Hepatocyte (in vitro differentiated cells): ENCODE measurements around the gene ZC3H7A. TPM values are rescaled to one million over a fixed set of nuclear protein-coding genes. Genes with fewer than 3 reads are reported as not detected.
A peak's percentile ranks its signal among the peaks of the same experiment; 100 is the strongest.

Experiments used
- DNase-seq: peaks from one replicate; pipeline ENCODE4 v3.0.0-alpha.2; 2016; ENCODE audit warnings: low spot score
- H2AFZ ChIP-seq: fragments of 200-600 bp; sonication (generic); 2 replicates; pipeline ENCODE4 v1.6.0; 2016; ENCODE audit warnings: antibody characterized with exemption, mild to moderate bottlenecking
- H3K27ac ChIP-seq: fragments of 200-600 bp; sonication (generic); 2 replicates; pipeline ENCODE4 v1.5.1; 2016; ENCODE audit warnings: mild to moderate bottlenecking
- H3K27me3 ChIP-seq: fragments of 200-600 bp; sonication (generic); 2 replicates; pipeline ENCODE4 v1.6.1; 2016
- H3K36me3 ChIP-seq: fragments of 200-600 bp; sonication (generic); replicated peaks from 2 replicates; pipeline ENCODE4 v1.5.1; 2016; ENCODE audit warnings: low read depth; ENCODE audit not compliant: insufficient read depth
- H3K4me1 ChIP-seq: fragments of 200-600 bp; sonication (generic); 2 replicates; pipeline ENCODE4 v1.5.1; 2016; ENCODE audit warnings: mild to moderate bottlenecking, moderate library complexity; ENCODE audit not compliant: insufficient read depth
- H3K4me2 ChIP-seq: fragments of 200-600 bp; sonication (generic); 2 replicates; pipeline ENCODE4 v1.6.0; 2016
- H3K4me3 ChIP-seq: fragments of 200-600 bp; sonication (generic); 2 replicates; pipeline ENCODE4 v1.5.1; 2016; ENCODE audit warnings: mild to moderate bottlenecking
- H3K79me2 ChIP-seq: fragments of 200-600 bp; sonication (generic); 2 replicates; pipeline ENCODE4 v1.6.0; 2017; ENCODE audit warnings: mild to moderate bottlenecking
- H3K9me2 ChIP-seq: fragments of 200-600 bp; sonication (generic); replicated peaks from 2 replicates; pipeline ENCODE4 v1.6.0; 2017; ENCODE audit warnings: mild to moderate bottlenecking; ENCODE audit not compliant: insufficient read depth
- H3K9me3 ChIP-seq: fragments of 200-600 bp; sonication (generic); 2 replicates; pipeline ENCODE4 v1.5.1; 2016; ENCODE audit warnings: low read depth, mild to moderate bottlenecking
- H4K20me1 ChIP-seq: fragments of 200-600 bp; sonication (generic); 2 replicates; pipeline ENCODE4 v1.6.0; 2016; ENCODE audit warnings: mild to moderate bottlenecking; ENCODE audit not compliant: insufficient read depth, poor library complexity, severe bottlenecking
- EZH2 ChIP-seq: fragments of 200-600 bp; sonication (generic); IDR thresholded peaks from 2 replicates; pipeline ENCODE4 v1.6.1; 2016; ENCODE audit warnings: antibody characterized with exemption, mild to moderate bottlenecking, borderline replicate concordance
- EZH2phosphoT487 ChIP-seq: fragments of 200-600 bp; sonication (generic); IDR thresholded peaks from one replicate; pipeline ENCODE4 v1.6.1; 2018; ENCODE audit warnings: antibody characterized with exemption, mild to moderate bottlenecking, low read depth, moderate library complexity; ENCODE audit not compliant: unreplicated experiment, severe bottlenecking
- WGBS: methylation state at CpG from one replicate; pipeline ENCODE4 v1.1.6; 2016; ENCODE audit warnings: low lambda C conversion rate; ENCODE audit errors: missing lambda C conversion rate; 5-methylcytosine and 5-hydroxymethylcytosine counted together
- polyA plus RNA-seq: library from polyadenylated mRNA; unstranded; fragments of >200 nt; fragmentation: Nextera tagmentation; extraction: Ambion mirVana; gene quantifications from 2 replicates; pipeline ENCODE4 v1.2.1, GENCODE V29; 2016
- total RNA-seq: library from RNA; depleted of rRNA; stranded (reverse); fragments of >200 nt; gene quantifications from 2 replicates; pipeline ENCODE4 v1.2.3, GENCODE V29; 2014
- TF ChIP-seq, protein P1 (sequence below): fragments of 200-600 bp; sonication (generic); IDR thresholded peaks from 2 replicates; pipeline ENCODE4 v1.5.1; 2016; ENCODE audit warnings: antibody characterized with exemption, mild to moderate bottlenecking; ENCODE audit not compliant: poor library complexity

ZC3H7A gene
- total and polyA plus RNA-seq, 2 experiments from 2014 or later: 34.9 to 40.3 TPM

DNA sequence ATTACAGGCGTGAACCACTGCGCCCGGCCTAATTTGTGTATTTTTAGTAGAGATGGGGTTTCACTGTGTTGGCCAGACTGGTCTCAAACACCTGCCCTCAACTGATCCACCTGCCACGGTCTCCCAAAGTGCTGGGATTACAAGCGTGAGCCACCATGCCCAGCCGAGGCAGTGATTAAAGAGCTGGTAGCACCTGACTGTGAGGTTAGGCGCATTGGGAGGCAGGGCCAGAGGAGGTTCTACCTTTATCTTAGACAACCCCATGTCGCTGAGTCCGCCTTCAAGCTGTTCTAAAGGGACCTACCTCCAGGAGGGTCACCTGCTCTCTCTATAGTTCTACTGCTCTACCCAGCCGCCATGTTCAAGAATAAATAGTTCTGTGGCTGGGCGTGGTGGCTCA, 46.1 kb upstream of the ZC3H7A start:
- Histone ChIP-seq H3K27me3 (no peaks in the 10 kb centered on the region), H4K20me1 (no peaks in the 10 kb centered on the region), H3K9me3 (no peaks in the 10 kb centered on the region), H3K36me3 (no peaks in the 10 kb centered on the region), H3K4me1 (no peaks in the 10 kb centered on the region), H3K4me3 (no peak overlapping the region), H3K79me2 (peaks cover 26% of the 10 kb centered on the region), H2AFZ (no peak overlapping the region), H3K27ac (no peak overlapping the region), H3K9me2 (no peaks in the 10 kb centered on the region), H3K4me2 (no peak overlapping the region)
- no peak for DNase-seq
- WGBS: 97% methylated on average over 11 of the region's 11 CpGs
- no peak for TF ChIP-seq EZH2phosphoT487
- TF ChIP-seq EZH2: no peak
- TF ChIP-seq, protein P1, sequence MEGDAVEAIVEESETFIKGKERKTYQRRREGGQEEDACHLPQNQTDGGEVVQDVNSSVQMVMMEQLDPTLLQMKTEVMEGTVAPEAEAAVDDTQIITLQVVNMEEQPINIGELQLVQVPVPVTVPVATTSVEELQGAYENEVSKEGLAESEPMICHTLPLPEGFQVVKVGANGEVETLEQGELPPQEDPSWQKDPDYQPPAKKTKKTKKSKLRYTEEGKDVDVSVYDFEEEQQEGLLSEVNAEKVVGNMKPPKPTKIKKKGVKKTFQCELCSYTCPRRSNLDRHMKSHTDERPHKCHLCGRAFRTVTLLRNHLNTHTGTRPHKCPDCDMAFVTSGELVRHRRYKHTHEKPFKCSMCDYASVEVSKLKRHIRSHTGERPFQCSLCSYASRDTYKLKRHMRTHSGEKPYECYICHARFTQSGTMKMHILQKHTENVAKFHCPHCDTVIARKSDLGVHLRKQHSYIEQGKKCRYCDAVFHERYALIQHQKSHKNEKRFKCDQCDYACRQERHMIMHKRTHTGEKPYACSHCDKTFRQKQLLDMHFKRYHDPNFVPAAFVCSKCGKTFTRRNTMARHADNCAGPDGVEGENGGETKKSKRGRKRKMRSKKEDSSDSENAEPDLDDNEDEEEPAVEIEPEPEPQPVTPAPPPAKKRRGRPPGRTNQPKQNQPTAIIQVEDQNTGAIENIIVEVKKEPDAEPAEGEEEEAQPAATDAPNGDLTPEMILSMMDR: no peak

DNA sequence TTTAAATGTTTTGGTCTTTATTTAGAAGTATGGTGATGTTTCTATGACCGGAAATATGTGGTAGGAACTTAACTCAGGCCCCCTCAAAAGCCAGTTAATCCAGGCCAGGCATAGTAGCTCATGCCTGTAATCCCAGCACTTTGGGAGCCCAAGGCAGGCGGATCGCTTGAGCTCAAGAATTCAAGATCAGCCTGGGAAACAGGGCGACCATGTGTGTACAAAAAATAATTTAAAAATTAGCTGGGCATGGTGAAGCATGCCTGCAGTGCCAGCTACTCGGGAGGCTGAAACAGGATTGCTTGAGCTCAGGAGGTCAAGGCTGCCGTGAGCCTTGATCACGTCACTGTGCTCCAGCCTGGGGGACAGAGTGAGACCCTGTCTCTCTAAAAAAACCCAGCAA, 44.0 kb upstream of the ZC3H7A start:
- no peak for TF ChIP-seq EZH2phosphoT487
- TF ChIP-seq, protein P1: no peak
- no peak for TF ChIP-seq EZH2
- Histone ChIP-seq H3K9me2 (no peaks in the 10 kb centered on the region), H3K4me2 (no peak overlapping the region), H3K27me3 (no peaks in the 10 kb centered on the region), H3K4me1 (no peaks in the 10 kb centered on the region), H3K4me3 (no peak overlapping the region), H3K27ac (no peak overlapping the region), H3K36me3 (peaks cover 3% of the 10 kb centered on the region), H3K9me3 (no peaks in the 10 kb centered on the region), H2AFZ (no peak overlapping the region), H4K20me1 (no peaks in the 10 kb centered on the region), H3K79me2 (peaks cover 8% of the 10 kb centered on the region)
- WGBS: 90% methylated on average over 7 of the region's 7 CpGs
- no peak for DNase-seq

DNA sequence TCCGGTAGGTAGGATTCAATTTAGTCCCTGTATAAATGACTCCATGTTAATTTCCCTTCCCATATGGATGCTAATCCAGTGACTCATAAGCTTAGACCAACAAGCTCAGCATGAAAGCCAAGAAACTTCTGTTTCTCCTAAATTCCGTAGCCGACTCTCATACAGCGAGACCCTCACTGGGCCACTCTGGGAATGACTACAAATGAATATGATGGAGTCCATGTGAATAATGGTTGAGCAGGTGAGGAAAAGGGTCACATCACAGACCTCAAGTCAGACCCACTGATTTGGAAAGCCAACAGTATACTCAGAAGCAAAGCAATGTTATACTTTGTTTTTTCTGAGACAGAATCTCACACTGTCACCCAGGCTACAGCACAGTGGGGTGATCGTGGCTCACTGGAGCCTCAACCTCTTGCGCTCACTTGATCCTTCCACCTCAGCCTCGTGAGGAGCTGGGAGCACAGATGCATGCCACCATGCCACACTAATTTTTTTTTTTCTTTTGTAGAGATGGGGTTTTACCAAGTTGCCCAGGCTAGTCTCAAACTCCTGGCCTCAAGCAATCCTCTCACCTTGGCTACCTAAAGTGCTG, 39.7 kb upstream of the ZC3H7A start:
- Histone ChIP-seq H3K27ac (peak overlapping the region; percentile 50), H3K4me2 (no peak overlapping the region), H3K9me3 (no peaks in the 10 kb centered on the region), H4K20me1 (no peaks in the 10 kb centered on the region), H2AFZ (no peak overlapping the region), H3K4me3 (no peak overlapping the region), H3K9me2 (no peaks in the 10 kb centered on the region), H3K36me3 (peaks cover 3% of the 10 kb centered on the region), H3K79me2 (no peaks in the 10 kb centered on the region), H3K4me1 (no peaks in the 10 kb centered on the region), H3K27me3 (no peaks in the 10 kb centered on the region)
- TF ChIP-seq, protein P1: no peak
- TF ChIP-seq EZH2 (no peak), EZH2phosphoT487 (no peak)
- no peak for DNase-seq
- WGBS: 83% methylated on average over 7 of the region's 7 CpGs
